IPS-18a (cell line): ENCODE data around the gene PPM1G.
A peak's percentile ranks its signal among the peaks of the same experiment; 100 is the strongest.

Experiments
- H3K27ac ChIP-seq: one replicate; pipeline ENCODE4 v1.5.1; 2013; ENCODE audit warnings: low read length
- H3K27me3 ChIP-seq: one replicate; pipeline ENCODE4 v1.6.1; 2013; ENCODE audit warnings: mild to moderate bottlenecking, low read length; ENCODE audit not compliant: control insufficient read depth, insufficient read depth
- H3K36me3 ChIP-seq: one replicate; pipeline ENCODE4 v1.6.1; 2013; ENCODE audit warnings: low read depth, low read length; ENCODE audit not compliant: control insufficient read depth
- H3K4me1 ChIP-seq: one replicate; pipeline ENCODE4 v1.6.1; 2013; ENCODE audit warnings: low read depth, low read length; ENCODE audit not compliant: control insufficient read depth
- H3K4me3 ChIP-seq: one replicate; pipeline ENCODE4 v1.5.1; 2013; ENCODE audit warnings: low read length
- H3K9ac ChIP-seq: one replicate; pipeline ENCODE4 v1.6.1; 2013; ENCODE audit warnings: mild to moderate bottlenecking, low read length, moderate library complexity
- H3K9me3 ChIP-seq: one replicate; pipeline ENCODE4 v1.6.1; 2013; ENCODE audit warnings: low read depth, low read length; ENCODE audit not compliant: control insufficient read depth

PPM1G gene

DNA sequence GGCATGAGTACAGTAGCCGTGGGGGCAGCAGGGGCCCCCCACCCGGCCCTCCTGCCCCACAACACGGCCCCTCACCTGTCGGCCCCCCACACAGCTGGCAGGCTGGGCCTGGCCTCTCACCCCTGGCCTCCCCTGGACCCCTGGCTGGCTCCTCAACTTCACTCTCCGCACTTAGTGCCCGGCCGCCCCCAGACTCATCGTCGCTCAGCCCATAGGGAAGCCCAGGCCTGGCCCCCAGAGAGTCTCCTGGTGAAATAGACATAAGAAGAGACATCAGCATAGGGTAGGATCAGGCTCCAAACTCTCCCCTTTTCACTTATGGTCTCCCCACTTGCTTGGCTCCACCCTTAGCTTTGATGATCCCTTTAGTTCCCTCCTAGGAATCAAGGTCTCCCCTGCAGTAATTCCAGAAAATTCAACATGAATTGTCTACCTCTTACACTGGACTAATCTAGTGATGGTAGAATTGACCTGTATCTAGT lies 30.5 kb downstream of the PPM1G start:
- Histone ChIP-seq H3K9ac (peak overlapping the region; percentile 80), H3K4me3 (peak overlapping the region; percentile 73)

DNA sequence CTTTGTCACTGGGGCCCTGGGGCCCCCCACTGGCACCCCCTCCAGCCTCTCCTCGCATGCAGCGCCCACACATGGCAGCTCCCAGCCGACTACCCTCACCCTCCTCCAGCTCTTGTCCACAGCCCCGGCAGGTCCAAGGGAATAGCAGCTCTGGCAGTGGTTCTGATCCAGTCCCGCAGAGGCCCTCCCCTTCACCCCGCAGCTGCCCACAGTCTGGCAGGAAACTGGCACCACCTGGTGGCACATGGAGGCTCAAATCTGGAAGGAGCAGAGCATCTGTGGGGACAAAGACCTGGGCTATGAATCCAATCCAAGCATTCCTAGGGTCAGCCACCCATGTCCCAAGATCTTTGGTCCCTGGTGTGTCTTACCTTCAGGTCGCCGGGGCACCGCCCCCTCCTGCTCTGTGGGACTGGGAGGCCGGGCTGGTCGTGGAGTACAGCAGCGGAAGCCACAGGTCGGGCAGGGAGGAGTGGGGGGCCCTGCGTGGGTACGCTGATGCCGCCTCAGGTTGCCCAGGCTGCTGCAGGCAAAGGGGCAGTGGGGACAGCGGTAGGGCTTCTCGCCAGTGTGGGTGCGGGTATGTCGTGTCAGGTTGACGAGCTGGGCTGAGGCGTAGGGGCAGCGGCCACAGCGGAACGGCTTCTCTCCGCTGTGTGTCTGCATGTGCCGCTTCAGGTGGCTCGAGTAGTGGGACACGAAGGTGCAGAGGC lies 31.1 kb downstream of the PPM1G start:
- Histone ChIP-seq H3K4me3 (no peak overlapping the region), H3K4me1 (peaks cover 8% of the 10 kb centered on the region), H3K9me3 (no peaks in the 10 kb centered on the region), H3K27me3 (no peaks in the 10 kb centered on the region), H3K9ac (no peak overlapping the region), H3K36me3 (peaks cover 57% of the 10 kb centered on the region), H3K27ac (no peak overlapping the region)

More for the DNA sequence above, 30.5 kb downstream of the PPM1G start:
- Histone ChIP-seq H3K27ac (no peak overlapping the region), H3K27me3 (no peaks in the 10 kb centered on the region), H3K9me3 (no peaks in the 10 kb centered on the region), H3K4me1 (peaks cover 8% of the 10 kb centered on the region), H3K36me3 (peaks cover 59% of the 10 kb centered on the region)

DNA sequence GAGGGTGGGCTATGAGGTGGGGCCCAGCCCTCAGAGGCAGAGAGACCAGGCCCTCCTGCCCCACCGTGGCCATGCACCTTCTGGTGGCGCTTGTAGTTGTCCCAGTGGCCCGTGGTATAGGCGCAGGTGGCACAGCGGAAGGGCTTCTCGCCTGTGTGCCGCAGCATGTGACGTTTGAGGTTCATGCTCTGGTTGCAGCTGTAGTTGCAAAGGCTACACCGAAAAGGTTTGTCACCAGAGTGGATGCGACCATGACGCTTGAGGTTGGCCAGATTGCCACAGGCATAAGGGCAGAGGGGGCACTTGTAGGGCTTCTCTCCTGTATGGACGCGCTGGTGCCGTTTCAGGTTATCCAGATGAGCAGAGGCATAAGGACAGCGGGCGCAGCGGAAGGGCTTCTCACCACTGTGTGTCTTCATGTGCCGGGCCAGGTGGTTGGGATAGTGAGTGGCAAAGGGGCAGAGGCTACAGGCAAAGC lies 31.7 kb downstream of the PPM1G start:
- H3K36me3 ChIP-seq, result peaks cover 58% of the 10 kb centered on the region
- no peak overlapping the region for H3K9ac ChIP-seq
- peaks cover 8% of the 10 kb centered on the region for H3K4me1 ChIP-seq
- H3K27ac ChIP-seq, result no peak overlapping the region
- H3K27me3 ChIP-seq, result no peaks in the 10 kb centered on the region
- no peak overlapping the region for H3K4me3 ChIP-seq
- H3K9me3 ChIP-seq, result no peaks in the 10 kb centered on the region

DNA sequence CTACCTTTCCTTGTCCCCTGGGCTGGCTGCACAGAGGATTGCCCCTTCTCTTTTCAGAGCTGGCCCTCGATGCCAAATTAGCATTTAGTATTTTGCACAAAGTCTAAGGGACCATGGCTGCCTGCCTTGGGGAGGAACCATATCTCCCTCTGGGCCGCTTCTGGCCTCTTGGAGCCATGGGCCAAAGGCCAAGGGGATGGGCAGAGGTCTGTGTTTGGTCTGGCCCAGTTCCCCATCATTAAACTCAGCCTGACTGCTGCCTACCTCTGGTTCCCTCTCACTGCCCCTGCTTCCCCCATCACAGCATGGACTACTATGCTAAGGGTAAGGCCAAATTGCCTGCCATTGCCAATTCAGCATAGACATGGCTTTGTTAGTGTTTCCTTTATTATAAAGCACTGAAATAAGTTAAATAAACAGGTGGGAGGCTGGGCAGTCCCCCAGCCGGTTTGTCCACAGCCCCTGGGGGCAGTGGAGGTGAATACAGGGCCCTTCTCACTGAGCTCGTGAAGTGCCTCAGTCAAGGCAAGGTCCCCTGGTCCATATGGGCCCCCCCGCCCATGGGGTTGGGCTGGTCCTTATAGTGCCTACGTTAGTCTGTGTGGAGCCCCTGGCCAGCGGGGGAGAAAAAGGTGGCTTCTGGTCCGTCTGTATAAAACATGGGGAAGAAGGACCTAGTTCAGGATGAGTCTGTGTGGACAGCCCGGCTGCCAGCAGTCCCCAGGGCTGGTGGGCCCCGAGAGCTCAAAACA lies 32.3 kb downstream of the PPM1G start:
- Histone ChIP-seq H3K27me3 (no peaks in the 10 kb centered on the region), H3K4me3 (no peak overlapping the region), H3K9ac (no peak overlapping the region), H3K36me3 (peaks cover 54% of the 10 kb centered on the region), H3K27ac (no peak overlapping the region), H3K4me1 (peaks cover 8% of the 10 kb centered on the region), H3K9me3 (no peaks in the 10 kb centered on the region)

DNA sequence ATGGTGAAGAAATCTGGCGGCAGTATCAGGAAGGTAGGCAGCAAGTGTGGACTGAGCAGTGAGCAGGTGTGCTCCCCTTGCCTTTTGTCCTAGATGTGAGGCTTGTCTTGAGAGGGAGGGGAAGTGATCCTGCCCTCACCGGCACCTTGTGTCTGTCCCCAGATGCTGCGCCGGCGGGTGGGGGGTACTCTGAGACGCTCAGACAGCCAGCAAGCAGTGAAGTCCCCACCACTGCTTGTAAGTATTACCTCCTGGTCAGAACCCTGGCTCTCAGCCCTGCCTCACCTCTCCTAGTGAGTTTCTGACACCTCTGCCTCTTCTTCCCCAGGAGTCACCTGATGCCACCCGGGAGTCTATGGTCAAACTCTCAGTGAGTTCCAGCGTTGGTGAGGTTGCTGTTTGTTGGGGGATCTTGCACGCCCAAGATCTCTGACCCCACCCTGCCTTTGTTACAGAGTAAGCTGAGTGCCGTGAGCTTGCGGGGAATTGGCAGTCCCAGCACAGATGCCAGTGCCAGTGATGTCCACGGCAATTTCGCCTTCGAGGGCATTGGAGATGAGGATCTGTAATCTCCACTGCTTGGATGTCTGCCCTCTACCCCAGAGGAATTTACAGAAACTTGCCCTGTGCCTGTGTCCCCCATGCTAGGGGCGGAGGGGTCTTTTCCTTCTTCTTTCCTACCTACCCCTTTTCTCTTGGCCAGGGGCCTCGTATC lies 33.1 kb downstream of the PPM1G start:
- H3K9ac ChIP-seq, result no peak overlapping the region
- H3K27me3 ChIP-seq, result no peaks in the 10 kb centered on the region
- no peak overlapping the region for H3K4me3 ChIP-seq
- H3K27ac ChIP-seq, result no peak overlapping the region
- H3K36me3 ChIP-seq, result peaks cover 46% of the 10 kb centered on the region
- H3K4me1 ChIP-seq, result peaks cover 7% of the 10 kb centered on the region
- no peaks in the 10 kb centered on the region for H3K9me3 ChIP-seq

DNA sequence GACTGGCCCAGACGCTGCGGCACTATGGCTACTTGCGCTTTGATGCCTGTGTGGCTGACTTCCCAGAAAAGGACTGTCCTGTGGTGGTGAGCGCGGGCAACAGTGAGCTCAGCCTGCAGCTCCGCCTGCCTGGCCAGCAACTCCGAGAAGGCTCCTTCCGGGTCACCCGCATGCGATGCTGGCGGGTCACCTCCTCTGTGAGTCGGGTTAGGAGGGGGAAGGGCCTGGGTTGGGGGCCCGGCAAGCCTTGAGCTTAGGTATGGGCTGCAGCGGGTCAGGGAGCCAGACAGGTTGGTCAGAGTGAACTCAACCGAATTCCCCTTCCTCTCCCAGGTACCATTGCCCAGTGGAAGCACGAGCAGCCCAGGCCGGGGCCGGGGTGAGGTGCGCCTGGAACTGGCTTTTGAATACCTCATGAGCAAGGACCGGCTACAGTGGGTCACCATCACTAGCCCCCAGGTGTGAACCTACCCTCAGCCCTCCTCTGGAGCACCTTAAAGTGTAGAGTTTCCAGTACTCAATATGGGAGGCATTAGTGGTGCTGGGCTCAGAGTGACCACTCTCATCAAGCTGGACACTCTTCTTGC lies 33.8 kb downstream of the PPM1G start:
- H3K4me3 ChIP-seq, result no peak overlapping the region
- H3K36me3 ChIP-seq, result peaks cover 44% of the 10 kb centered on the region
- H3K9ac ChIP-seq, result no peak overlapping the region
- H3K27me3 ChIP-seq, result no peaks in the 10 kb centered on the region
- H3K9me3 ChIP-seq, result no peaks in the 10 kb centered on the region
- peaks cover 4% of the 10 kb centered on the region for H3K4me1 ChIP-seq
- H3K27ac ChIP-seq, result no peak overlapping the region

DNA sequence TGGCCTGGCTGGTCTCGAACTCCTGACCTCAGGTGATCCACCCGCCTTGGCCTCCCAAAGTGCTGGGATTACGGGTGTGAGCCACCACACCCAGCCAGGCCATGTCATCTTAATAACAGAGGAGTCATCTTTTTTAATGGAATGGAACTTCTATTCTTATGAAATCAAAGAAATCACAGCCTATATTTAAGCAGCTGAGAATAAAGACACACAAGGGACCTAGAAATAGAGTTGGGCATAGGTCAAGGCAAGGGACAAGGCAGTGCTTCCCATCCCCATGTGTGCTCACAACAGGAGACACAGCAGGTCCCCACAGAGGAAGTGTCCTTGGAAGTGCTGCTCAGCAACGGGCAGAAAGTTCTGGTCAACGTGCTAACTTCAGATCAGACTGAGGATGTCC lies 35.8 kb downstream of the PPM1G start:
- no peak overlapping the region for H3K4me3 ChIP-seq
- no peaks in the 10 kb centered on the region for H3K27me3 ChIP-seq
- no peaks in the 10 kb centered on the region for H3K9me3 ChIP-seq
- H3K4me1 ChIP-seq, result peaks cover 11% of the 10 kb centered on the region
- H3K27ac ChIP-seq, result no peak overlapping the region
- H3K36me3 ChIP-seq, result peaks cover 45% of the 10 kb centered on the region
- no peak overlapping the region for H3K9ac ChIP-seq

DNA sequence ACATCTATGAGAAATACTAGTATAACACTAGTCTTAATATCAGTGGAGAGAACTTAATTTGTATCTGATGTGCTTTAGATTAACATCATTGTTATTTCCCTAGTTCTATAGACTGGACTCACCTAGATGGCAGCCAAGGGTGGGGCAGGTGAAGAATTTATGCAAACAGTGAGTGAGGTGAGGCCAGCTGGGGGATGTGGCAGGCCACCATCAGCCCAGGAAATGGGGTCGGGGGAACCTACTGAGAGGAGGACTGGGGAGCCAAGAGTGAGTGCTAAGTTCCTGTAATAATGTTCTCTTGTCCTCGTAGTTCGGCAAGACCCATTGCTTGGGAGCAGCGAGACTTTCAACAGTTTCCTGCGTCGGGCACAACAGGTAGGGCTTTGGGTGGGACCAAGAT lies 36.5 kb downstream of the PPM1G start:
- Histone ChIP-seq H3K4me1 (peaks cover 11% of the 10 kb centered on the region), H3K9me3 (no peaks in the 10 kb centered on the region), H3K9ac (no peak overlapping the region), H3K27ac (no peak overlapping the region), H3K36me3 (peaks cover 51% of the 10 kb centered on the region), H3K4me3 (no peak overlapping the region), H3K27me3 (no peaks in the 10 kb centered on the region)

DNA sequence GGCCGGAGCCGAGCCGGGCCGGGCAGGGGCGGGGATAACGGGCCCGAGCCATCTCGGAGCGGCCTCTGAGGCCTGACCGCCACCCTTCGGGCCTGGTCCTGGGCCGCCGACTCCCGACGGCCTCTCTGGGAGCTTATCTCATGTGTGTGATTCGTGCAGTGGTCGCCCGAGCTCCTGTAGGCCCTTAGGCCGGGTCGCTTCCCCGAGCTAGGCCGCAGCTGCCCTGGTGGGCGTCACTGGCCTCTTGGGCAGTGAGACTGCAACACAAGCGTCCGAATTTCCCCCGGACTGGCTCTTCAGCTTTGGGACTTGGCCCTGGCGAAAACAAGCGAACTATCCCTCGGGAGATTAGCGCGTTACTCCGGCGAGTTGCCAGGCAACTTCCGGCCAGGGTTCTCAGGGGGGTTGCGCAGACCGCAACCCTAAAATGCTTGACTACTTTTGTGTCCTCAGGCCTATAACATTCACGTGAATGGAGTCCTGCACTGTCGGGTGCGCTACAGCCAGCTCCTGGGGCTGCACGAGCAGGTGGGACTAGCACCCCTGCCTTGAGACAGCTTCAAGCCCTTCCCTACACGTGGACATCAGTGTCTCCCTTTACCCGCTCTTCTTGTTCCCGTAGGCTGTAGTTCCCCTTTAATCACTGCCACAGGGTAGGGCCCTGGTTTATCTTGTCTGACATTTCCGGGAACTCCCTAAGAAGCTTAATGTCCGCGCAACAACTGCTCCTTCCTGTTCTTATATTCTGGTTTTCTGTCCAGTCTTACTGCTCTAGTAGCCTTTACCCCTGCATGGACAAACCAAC lies 38.4 kb downstream of the PPM1G start:
- no peaks in the 10 kb centered on the region for H3K9me3 ChIP-seq
- no peaks in the 10 kb centered on the region for H3K27me3 ChIP-seq
- peaks cover 49% of the 10 kb centered on the region for H3K36me3 ChIP-seq
- H3K4me1 ChIP-seq, result peaks cover 11% of the 10 kb centered on the region
- H3K27ac ChIP-seq, result no peak overlapping the region
- peak overlapping the region; percentile 98 for H3K4me3 ChIP-seq
- H3K9ac ChIP-seq, result peak overlapping the region; percentile 88

DNA sequence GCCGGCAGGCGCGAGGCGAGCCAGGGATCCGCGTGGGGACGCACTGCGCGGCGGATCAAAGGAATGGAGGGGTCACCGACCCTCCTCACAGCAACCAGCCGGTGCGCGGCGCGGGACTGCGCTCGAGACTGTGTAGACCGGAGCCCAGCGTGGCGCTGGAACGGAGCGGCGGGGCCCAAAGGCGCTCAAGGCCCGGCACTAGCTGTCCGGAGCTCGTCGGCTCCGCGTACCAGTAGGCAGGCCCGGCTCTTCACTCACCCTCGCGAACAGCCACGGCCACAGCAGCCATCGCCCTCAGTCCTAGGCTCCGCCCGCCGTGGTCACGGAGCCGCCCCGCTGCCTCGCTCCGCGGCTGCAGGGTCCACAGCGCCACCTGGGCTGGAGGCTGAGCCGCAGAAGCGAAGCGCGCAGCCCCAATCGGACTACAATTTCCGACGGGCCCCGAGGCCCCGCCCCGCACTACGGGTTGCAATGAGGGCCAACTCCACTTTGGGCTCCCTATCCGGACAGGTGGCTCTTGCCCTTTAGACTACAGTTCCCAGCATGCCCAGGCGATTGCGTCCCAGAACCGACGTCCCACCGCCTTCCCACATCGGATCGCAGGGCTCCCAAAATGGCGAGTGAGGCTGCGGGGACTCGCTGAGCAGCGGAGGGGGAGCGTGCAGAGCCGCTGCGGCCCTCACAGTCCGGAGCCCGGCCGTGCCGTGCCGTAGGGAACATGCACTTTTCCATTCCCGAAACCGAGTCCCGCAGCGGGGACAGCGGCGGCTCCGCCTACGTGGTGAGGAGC lies 39.2 kb downstream of the PPM1G start, which contains the start of the genes EIF2B4 and SNX17:
EIF2B4 (minus strand) TSS at position 313 of the 790 bp plus-strand sequence; CDS start at position 289, 24 bp downstream.
SNX17 (plus strand) TSS at position 591 of the 790 bp plus-strand sequence; CDS start at position 719, 128 bp downstream.
- peak within 1 kb of the TSS; percentile 88 for H3K9ac ChIP-seq
- peaks cover 11% of the 10 kb centered on the region for H3K4me1 ChIP-seq
- H3K27ac ChIP-seq, result peak within 1 kb of the TSS; percentile 33
- peaks cover 50% of the 10 kb centered on the region for H3K36me3 ChIP-seq
- H3K9me3 ChIP-seq, result no peaks in the 10 kb centered on the region
- no peaks in the 10 kb centered on the region for H3K27me3 ChIP-seq
- H3K4me3 ChIP-seq, result peak within 1 kb of the TSS; percentile 98
